ENCODE results near the gene CGA.
A peak's percentile ranks its signal among the peaks of the same experiment; 100 is the strongest.

The CGA gene

GRCh38 chr6:87082160-87082721 lies 12.7 kb downstream of the CGA start:
- no peak for DNase-seq

DNA sequence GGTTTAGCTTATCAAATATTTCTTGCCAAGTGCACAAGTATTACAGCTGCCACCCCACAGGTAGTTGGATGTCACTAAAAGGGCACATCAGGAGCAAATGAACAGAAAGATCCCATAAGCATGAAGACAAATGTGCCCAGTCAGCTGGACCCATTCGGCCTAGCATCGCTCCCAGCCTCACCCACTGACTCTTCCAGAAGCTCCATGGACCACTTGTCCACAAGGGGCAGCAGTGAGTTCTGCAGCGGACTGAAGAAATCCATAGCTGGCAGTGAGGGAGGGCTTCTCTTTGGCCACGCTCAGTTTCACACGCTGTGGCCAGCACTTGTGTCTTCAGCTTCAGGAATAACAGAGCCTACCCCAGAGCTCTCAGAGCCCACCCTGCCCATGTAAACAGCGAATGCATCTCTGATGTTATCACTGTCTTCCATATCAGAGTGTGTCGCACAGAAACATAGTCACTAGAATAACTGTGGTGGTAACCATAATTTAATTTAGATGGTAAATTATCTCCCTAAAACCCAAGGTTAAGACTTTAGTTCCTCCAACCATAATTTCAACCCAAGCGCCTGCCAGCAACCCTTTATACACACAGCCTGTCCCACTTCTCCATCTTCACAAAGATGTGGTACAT lies 15.8 kb downstream of the CGA start:
- peak; percentile 46 to 69 for DNase-seq

DNA sequence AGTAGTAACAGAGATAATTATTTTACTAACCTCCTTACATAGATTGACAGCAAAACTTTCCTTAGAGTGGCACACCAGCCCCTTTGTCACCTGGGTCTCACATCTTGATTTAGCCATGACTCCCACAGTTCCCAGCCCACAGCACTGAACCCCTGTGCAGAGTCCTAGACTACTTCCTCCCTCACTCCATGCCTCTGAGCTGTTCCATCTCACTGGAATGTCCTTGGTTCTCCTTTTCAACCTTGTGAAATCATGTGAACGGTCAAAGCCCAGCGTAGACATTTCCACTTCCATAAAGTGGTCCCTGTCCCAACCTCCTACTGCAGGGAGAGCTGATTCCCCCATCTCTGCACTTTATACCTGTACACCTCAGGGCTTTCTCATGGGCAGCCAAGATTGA lies 19.7 kb downstream of the CGA start:
- peak; percentile 35 to 74 for DNase-seq

DNA sequence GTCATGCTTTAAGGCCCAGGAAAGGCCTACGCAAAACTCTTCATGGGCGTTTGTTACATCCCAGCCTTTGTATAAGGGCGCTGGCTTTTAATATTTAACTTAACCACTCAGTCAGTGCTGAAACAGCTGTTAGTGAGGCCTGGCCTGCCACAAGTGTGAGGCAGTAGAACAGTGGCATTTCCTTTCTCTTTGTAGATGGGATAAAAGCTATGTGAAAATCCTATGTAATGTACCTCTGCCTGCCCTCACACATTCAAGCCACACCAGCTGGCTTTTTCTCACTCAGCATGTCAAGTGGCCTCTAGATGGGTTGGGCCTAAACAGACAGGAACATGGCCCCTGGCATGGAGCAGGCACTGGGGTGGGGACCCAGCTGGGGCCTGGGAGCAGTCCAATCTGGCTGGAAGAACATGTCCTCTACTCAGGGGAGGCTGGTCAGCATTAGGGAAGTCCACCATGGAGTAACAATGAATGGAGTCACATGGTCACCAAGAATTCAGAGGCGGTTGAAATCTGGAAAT lies 20.7 kb downstream of the CGA start:
- DNase-seq = peak; percentile 14 to 55

DNA sequence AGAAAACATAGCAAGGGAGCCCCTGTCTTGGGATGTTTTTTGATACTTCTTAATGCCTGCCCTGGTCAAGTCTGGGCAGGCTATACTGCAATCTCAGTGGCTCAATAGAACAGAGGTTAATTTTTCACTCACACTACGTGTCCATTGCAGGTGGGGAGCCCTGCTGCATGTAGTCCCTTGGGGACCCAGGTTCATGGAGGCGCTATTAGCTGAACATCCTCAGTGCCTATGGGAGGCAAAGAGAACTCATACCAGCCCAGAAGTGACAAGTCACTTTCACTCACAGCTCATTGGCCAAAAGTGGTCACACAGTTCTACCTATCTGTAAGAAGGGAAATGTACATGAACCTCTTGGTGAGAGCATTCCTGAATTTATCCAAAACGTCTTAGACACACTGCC lies 23.2 kb downstream of the CGA start:
- DNase-seq = no peak

- no peak for DNase-seq
Observed at GRCh38 chr6:87070741-87071140, 24.2 kb downstream of the CGA start.

DNA sequence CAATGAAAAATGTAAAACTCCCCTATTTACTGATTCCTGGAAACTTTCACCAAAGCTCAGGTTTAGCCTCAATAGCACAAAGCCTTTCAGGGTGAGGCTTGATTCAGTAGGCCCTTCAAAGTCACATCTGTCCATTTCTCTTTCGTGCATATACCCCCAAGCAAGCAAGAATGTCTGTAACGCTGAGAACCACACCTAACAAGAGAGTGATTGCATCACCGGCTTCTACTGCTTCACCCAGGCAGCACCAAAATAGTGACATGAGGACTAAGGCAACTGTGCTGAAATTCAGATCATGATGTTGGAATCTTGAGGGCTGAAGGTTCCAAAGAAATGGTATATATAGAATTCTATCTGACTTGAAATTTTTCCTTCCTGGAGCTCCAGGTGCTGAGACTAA lies 26.1 kb downstream of the CGA start:
- DNase-seq = no peak

DNA sequence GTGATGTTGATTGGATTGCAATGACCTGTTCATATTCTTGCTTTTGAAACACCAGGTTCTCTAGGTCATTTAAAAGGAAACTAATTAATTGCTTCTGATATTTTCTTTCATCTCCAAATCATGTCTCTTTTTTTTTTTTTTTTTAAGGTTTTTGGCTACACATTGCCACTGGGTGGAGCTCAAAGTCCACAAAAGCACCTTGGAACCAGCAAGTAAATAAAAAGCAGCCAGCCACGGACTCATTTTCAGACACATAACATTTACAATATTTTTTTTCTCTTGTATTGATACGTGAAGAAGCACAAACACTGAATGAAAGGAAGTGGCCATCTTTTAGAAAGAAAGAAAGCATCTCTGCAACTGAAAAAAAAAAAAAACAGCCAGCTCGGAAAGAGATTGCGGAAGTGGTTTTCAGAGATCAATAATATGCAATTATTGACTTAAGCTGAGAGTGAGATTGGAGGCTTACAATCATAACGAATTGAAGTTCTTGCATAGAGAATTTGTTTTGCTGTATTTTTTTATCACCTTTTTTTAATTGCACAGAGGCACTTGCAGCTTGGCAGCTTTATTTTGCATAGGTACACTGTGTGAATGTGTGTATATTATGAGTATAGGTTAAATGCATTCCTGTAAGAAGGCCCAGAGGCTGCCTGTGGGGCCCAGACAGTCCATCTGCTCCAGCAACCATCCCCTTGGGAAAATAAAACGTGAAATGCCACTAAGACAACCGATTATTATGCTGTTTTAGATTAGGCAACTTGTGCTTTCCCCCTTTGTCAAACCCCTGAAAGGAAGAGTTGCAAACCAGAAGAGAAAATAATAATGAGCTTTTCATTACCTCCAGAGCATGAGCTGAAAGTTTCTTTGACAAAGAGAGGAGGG lies 28.2 kb downstream of the CGA start:
- peak; percentile 30 to 56 for DNase-seq

DNA sequence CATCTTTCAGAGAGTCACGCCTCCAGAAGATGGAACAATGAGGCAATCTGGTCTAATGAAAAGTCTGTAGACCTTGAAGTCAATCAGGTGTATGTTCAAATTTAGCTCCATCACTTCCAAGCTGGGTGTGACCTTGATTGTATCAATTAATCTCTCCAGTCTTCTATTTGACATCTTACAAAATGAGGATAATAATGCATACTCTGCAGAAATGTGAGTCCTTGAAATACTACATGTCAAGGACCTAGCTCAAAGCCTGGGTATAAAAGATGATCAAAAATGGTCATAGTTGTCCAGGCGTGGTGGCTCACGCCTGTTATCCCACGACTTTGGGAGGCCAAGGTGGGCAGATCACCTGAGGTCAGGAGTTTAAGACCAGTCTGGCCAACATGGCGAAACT lies 29.8 kb downstream of the CGA start:
- DNase-seq = no peak

DNA sequence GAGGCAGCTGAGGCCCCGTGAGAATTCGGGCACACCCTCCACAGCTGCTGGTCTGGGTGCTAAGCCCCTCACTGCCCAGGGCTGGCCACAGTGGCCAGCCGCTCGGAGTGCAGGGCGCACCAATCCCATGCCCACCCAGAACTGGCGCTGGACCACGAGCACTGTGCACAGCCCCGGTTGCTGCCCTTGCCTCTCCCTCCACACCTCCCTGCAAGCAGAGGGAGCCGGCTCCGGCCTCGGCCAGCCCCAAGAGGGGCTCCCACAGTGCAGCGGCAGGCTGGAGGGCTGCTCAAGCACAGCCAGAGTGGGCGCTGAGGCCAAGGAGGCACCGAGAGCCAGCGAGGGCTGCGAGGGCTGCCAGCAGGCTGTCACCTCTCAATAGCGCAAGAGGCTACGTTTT lies 35.0 kb downstream of the CGA start:
- no peak for DNase-seq

GRCh38 chr6:87054143-87054833 lies 40.6 kb downstream of the CGA start:
- no peak for DNase-seq

DNA sequence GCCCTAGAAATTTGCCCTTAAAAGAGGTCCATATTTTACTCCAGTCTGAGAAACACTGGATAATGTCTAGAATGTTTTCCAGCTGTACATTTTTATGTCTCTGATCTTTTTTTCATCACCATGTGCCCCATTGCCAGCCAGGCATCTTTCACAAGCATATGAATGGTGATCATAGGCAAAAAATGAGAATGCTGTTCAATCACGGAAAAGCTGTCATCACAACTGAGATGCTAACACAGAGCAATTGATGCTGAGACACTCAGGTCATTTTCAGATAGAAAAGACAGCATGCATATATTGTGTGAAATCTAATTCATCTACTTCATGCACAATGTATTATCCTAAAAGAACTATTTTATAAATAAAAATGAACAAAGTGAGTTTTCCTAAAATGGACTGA lies 41.6 kb downstream of the CGA start:
- no peak for DNase-seq

GRCh38 chr6:87049779-87050178 lies 45.1 kb downstream of the CGA start:
- no peak for DNase-seq

- DNase-seq = no peak
Observed at GRCh38 chr6:87045521-87046075, 49.3 kb downstream of the CGA start.

DNA sequence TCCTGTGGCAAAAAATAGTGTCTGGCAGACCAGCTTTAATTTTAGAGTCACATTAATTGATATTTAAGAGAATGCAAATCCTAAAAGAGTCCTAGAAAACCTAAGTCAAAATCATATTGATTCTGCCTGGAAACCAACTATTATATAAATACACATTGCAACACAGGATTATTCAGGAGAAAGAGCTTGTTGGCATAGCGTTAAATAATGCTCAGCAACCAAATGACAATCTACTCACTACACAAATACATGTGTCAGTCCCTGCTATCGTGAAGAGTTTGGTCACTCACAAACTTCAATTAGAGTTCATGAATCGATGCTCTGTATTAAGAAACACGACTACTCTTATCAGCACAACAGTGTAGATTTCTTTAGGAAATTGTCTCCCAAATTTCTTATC lies 54.2 kb downstream of the CGA start:
- DNase-seq = no peak

Measured in inflammatory macrophage treated with lipopolysaccharide for 1 hour (primary cell).